ENCODE measurements around the gene SH3BGRL3. TPM values are rescaled to one million over a fixed set of nuclear protein-coding genes. Genes with fewer than 3 reads are reported as not detected.
A peak's percentile ranks its signal among the peaks of the same experiment; 100 is the strongest.
"Not testable (repeated sequence)": the region's sequence is repeated elsewhere in the genome, so short reads cannot be mapped to it uniquely, and the experiment has no call there.

SH3BGRL3 gene
- polyA plus RNA-seq, 2 of the 4 experiments (the other 2 are of a cell fraction) = 38.7 to 78.6 TPM

GRCh38 chr1:26306290-26307229 lies 26.7 kb downstream of the SH3BGRL3 start, which contains the start of gene UBXN11 (continued):
- TF ChIP-seq RARB (CRISPR knock-in tag; IDR thresholded peaks at IDR 0.05) = no peak
- TF ChIP-seq HDAC2 (IDR thresholded peaks at IDR 0.05) = no peak
- no peak for TF ChIP-seq PBX3 (IDR thresholded peaks at IDR 0.05)
- TF ChIP-seq FOSB (CRISPR knock-in tag; IDR thresholded peaks at IDR 0.05) = no peak
- TF ChIP-seq NFE2L2 (conservative IDR thresholded peaks at IDR 0.05; ENCODE audit: low read length) = no peak

- DNase-seq (ENCODE audit: low read depth in 1 of 2, low spot score in 1 of 2) = no peak
- Histone ChIP-seq H3K27ac (peak overlapping the region; percentile 74 to 78; a peak in 5 of 6 replicates), H3K4me1 (peaks cover 13% of the 10 kb centered on the region), H3K4me2 (peak overlapping the region; percentile 96), H3K9me3 (no peaks in the 10 kb centered on the region), H3K4me3 (no peak overlapping the region)
- ChIA-PET POLR2A (no interaction called here), CTCF (interaction anchor here (1.1 to 6.3 kb wide), 6 partner anchors 11 to 110 kb away, joined by 3 to 37 read pairs (median 6); partner anchors contain the start of gene CD52)
- no peak for TF ChIP-seq ATOH8 (CRISPR knock-in tag; IDR thresholded peaks at IDR 0.05; ENCODE audit: low read depth)
- no peak for TF ChIP-seq FOSB (CRISPR knock-in tag; IDR thresholded peaks at IDR 0.05)
- TF ChIP-seq NR3C1 (IDR thresholded peaks at IDR 0.05) = no peak
- no peak for TF ChIP-seq MAX (IDR thresholded peaks at IDR 0.05)
- TF ChIP-seq MYC (IDR thresholded peaks at IDR 0.05; ENCODE audit: borderline replicate concordance, low read length) = no peak
- no peak for TF ChIP-seq CBX8 (IDR thresholded peaks at IDR 0.05)
- no peak for TF ChIP-seq HEYL (CRISPR knock-in tag; IDR thresholded peaks at IDR 0.05)
- TF ChIP-seq JUNB (IDR thresholded peaks at IDR 0.05) = no peak
- TF ChIP-seq MAZ (IDR thresholded peaks at IDR 0.05; ENCODE audit: borderline replicate concordance, low read depth, low read length) = no peak
- TF ChIP-seq RNF2 (IDR thresholded peaks at IDR 0.05; ENCODE audit: borderline replicate concordance, low read depth) = no peak
- TF ChIP-seq BHLHE40 (IDR thresholded peaks at IDR 0.05; ENCODE audit: low read depth, low read length) = no peak
- TF ChIP-seq ZFP36 (IDR thresholded peaks at IDR 0.05; ENCODE audit: borderline replicate concordance, partially characterized antibody) = no peak
- TF ChIP-seq RCOR1 (IDR thresholded peaks at IDR 0.05; ENCODE audit: low read depth, low read length) = no peak
- no peak for TF ChIP-seq RFX5 (IDR thresholded peaks at IDR 0.05)
- no peak for ATAC-seq
- no peak for FAIRE-seq
- 37% methylated on average over 6 of the region's 6 CpGs for WGBS (ENCODE audit: missing lambda C conversion rate)
Measured at GRCh38 chr1:26307363-26307781, 27.5 kb downstream of the SH3BGRL3 start.

- POLR2A ChIA-PET; FAIRE-seq; H3K9me3 ChIP-seq; ATAC-seq; H3K4me2 ChIP-seq; H3K27ac ChIP-seq; DNase-seq (ENCODE audit: low read depth in 1 of 2, low spot score in 1 of 2); H3K4me3 ChIP-seq; H3K4me1 ChIP-seq: not testable (repeated sequence)
- WGBS (ENCODE audit: missing lambda C conversion rate) = 82% methylated on average over 21 of the region's 21 CpGs
- CTCF ChIA-PET = interaction anchor here (0.8 to 6.3 kb wide), 6 partner anchors 11 to 56 kb away, joined by 3 to 37 read pairs (median 6); no protein-coding TSS in a partner anchor
Measured at GRCh38 chr1:26307966-26308899, 28.3 kb downstream of the SH3BGRL3 start.

All from A549 (cell line).